Activated CD8-positive, alpha-beta memory T cell treated with anti-CD3 and anti-CD28 coated beads, Interleukin-2, amount 10 ng/mL, durations not matched to agents 7 days and 5 days (primary cell): ENCODE data around the gene SEZ6L2. TPM values are rescaled to one million over a fixed set of nuclear protein-coding genes. Genes with fewer than 3 reads are reported as not detected.
"Not testable (repeated sequence)": the region's sequence is repeated elsewhere in the genome, so short reads cannot be mapped to it uniquely, and the experiment has no call there.

Experiments used
- ATAC-seq: fragments of 150-1000 bp; cut with Tn5 transposase; one replicate; pipeline ENCODE4 v1.10.0; 2021; ENCODE audit warnings: moderate library complexity
- CTCF ChIA-PET: fragments of 350-600 bp; sonication (Branson Sonifier 250); formaldehyde crosslinking; loops from one replicate; lab custom pipeline; 2021; ENCODE audit warnings: antibody characterized with exemption; lab: Charles Lee
- DNase-seq: peaks from one replicate; pipeline ENCODE4 v3.0.0-alpha.2; 2020
- H3K27ac Mint-ChIP-seq: one replicate; pipeline ENCODE4 v1.8.0; 2021; ENCODE audit warnings: mild to moderate bottlenecking, mixed read lengths
- H3K27me3 Mint-ChIP-seq: one replicate; pipeline ENCODE4 v1.8.0; 2021; ENCODE audit warnings: mixed read lengths
- H3K36me3 Mint-ChIP-seq: one replicate; pipeline ENCODE4 v1.8.0; 2021; ENCODE audit warnings: mild to moderate bottlenecking, mixed read lengths
- H3K4me1 Mint-ChIP-seq: one replicate; pipeline ENCODE4 v1.8.0; 2021; ENCODE audit warnings: mixed read lengths
- H3K4me3 Mint-ChIP-seq: one replicate; pipeline ENCODE4 v1.8.0; 2021; ENCODE audit warnings: mild to moderate bottlenecking, moderate library complexity, mixed read lengths
- H3K9me3 Mint-ChIP-seq: one replicate; pipeline ENCODE4 v1.8.0; 2022; ENCODE audit warnings: low read depth, mixed read lengths
- total RNA-seq, 2 experiments: library from RNA; stranded (reverse); gene quantifications; one replicate each; pipeline ENCODE4 v1.2.3, GENCODE V29; 2021

SEZ6L2 gene
- total RNA-seq, 2 experiments from 2014 or later = 0.09 TPM; not detected in 1

- no peak overlapping the region for H3K27ac Mint-ChIP-seq
- no peak overlapping the region for H3K4me3 Mint-ChIP-seq
- ATAC-seq (no peak), DNase-seq (no peak)
- CTCF ChIA-PET = interaction anchor here (0.9 to 1.3 kb wide), 3 partner anchors 23 to 73 kb away, joined by 3 to 4 read pairs (median 3); no protein-coding TSS in a partner anchor
- peaks cover 22% of the 10 kb centered on the region for H3K36me3 Mint-ChIP-seq
- H3K9me3 Mint-ChIP-seq = no peaks in the 10 kb centered on the region
- peaks cover 19% of the 10 kb centered on the region for H3K4me1 Mint-ChIP-seq
- H3K27me3 Mint-ChIP-seq = no peaks in the 10 kb centered on the region
These were observed 21.7 kb upstream of the SEZ6L2 start for GRCh38 chr16:29921034-29921385.

GRCh38 chr16:29920288-29921033 is 21.1 kb upstream of the SEZ6L2 start:
- no peaks in the 10 kb centered on the region for H3K27me3 Mint-ChIP-seq
- CTCF ChIA-PET = interaction anchor here (0.9 to 1.3 kb wide), 3 partner anchors 24 to 72 kb away, joined by 3 to 4 read pairs (median 3); no protein-coding TSS in a partner anchor
- no peak for DNase-seq
- H3K4me1 Mint-ChIP-seq = peaks cover 19% of the 10 kb centered on the region
- H3K27ac Mint-ChIP-seq = no peak overlapping the region
- no peak for ATAC-seq
- H3K9me3 Mint-ChIP-seq = no peaks in the 10 kb centered on the region
- H3K4me3 Mint-ChIP-seq = no peak overlapping the region
- peaks cover 26% of the 10 kb centered on the region for H3K36me3 Mint-ChIP-seq

GRCh38 chr16:29916979-29917378 is 17.6 kb upstream of the SEZ6L2 start:
- H3K27ac Mint-ChIP-seq = no peak overlapping the region
- H3K9me3 Mint-ChIP-seq = no peaks in the 10 kb centered on the region
- ATAC-seq = no peak
- no peak for DNase-seq
- peaks cover 5% of the 10 kb centered on the region for H3K4me1 Mint-ChIP-seq
- H3K36me3 Mint-ChIP-seq = peaks cover 19% of the 10 kb centered on the region
- H3K4me3 Mint-ChIP-seq = no peak overlapping the region
- CTCF ChIA-PET = interaction anchor here (1.0 to 1.4 kb wide), 4 partner anchors 11 to 100 kb away, joined by 3 to 4 read pairs (median 3); no protein-coding TSS in a partner anchor
- no peaks in the 10 kb centered on the region for H3K27me3 Mint-ChIP-seq

GRCh38 chr16:29915590-29916247 is 16.4 kb upstream of the SEZ6L2 start:
- H3K36me3 Mint-ChIP-seq = peaks cover 17% of the 10 kb centered on the region
- peaks cover under 1% of the 10 kb centered on the region for H3K4me1 Mint-ChIP-seq
- no peak overlapping the region for H3K4me3 Mint-ChIP-seq
- H3K27me3 Mint-ChIP-seq = no peaks in the 10 kb centered on the region
- no peak for DNase-seq
- no peaks in the 10 kb centered on the region for H3K9me3 Mint-ChIP-seq
- ATAC-seq = no peak
- peak overlapping the region; percentile 28 for H3K27ac Mint-ChIP-seq
- CTCF ChIA-PET = interaction anchor here (1.4 kb wide), 1 partner anchor 99 kb away, joined by 4 read pairs; no protein-coding TSS in a partner anchor

- CTCF ChIA-PET = interaction anchor here (1.3 kb wide), 1 partner anchor 48 kb away, joined by 3 read pairs; the partner anchor contains the start of gene TMEM219
- Mint-ChIP-seq H3K27ac (no peak overlapping the region), H3K36me3 (peaks cover 9% of the 10 kb centered on the region), H3K4me1 (no peaks in the 10 kb centered on the region), H3K9me3 (no peaks in the 10 kb centered on the region), H3K27me3 (no peaks in the 10 kb centered on the region), H3K4me3 (no peak overlapping the region)
- ATAC-seq = no peak
- no peak for DNase-seq
These were observed 14.2 kb upstream of the SEZ6L2 start for GRCh38 chr16:29913514-29913913.

GRCh38 chr16:29912087-29912486 is 12.7 kb upstream of the SEZ6L2 start:
- ATAC-seq (no peak), DNase-seq (no peak)
- Mint-ChIP-seq H3K27me3 (no peaks in the 10 kb centered on the region), H3K36me3 (peaks cover 8% of the 10 kb centered on the region), H3K27ac (no peak overlapping the region), H3K4me3 (no peak overlapping the region), H3K9me3 (no peaks in the 10 kb centered on the region), H3K4me1 (no peaks in the 10 kb centered on the region)
- CTCF ChIA-PET = interaction anchor here (0.8 kb wide), 1 partner anchor 13 kb away, joined by 3 read pairs; the partner anchor contains the start of gene SEZ6L2

GRCh38 chr16:29911676-29912010 is 12.3 kb upstream of the SEZ6L2 start:
- CTCF ChIA-PET = interaction anchor here (0.8 kb wide), 1 partner anchor 13 kb away, joined by 3 read pairs; the partner anchor contains the start of gene SEZ6L2
- ATAC-seq = no peak
- no peak overlapping the region for H3K4me3 Mint-ChIP-seq
- no peaks in the 10 kb centered on the region for H3K9me3 Mint-ChIP-seq
- H3K36me3 Mint-ChIP-seq = peaks cover 6% of the 10 kb centered on the region
- no peaks in the 10 kb centered on the region for H3K27me3 Mint-ChIP-seq
- no peaks in the 10 kb centered on the region for H3K4me1 Mint-ChIP-seq
- H3K27ac Mint-ChIP-seq = no peak overlapping the region
- DNase-seq = no peak

GRCh38 chr16:29910819-29911675 is 11.7 kb upstream of the SEZ6L2 start:
- Mint-ChIP-seq H3K27me3 (no peaks in the 10 kb centered on the region), H3K36me3 (peaks cover 6% of the 10 kb centered on the region), H3K9me3 (no peaks in the 10 kb centered on the region), H3K27ac (no peak overlapping the region), H3K4me1 (no peaks in the 10 kb centered on the region), H3K4me3 (no peak overlapping the region)
- CTCF ChIA-PET = interaction anchor here (0.8 kb wide), 1 partner anchor 12 kb away, joined by 3 read pairs; the partner anchor contains the start of gene SEZ6L2
- no peak for ATAC-seq
- no peak for DNase-seq

- H3K27ac Mint-ChIP-seq, H3K4me3 Mint-ChIP-seq, H3K36me3 Mint-ChIP-seq, DNase-seq, H3K27me3 Mint-ChIP-seq, H3K9me3 Mint-ChIP-seq, H3K4me1 Mint-ChIP-seq, CTCF ChIA-PET, ATAC-seq: not testable (repeated sequence)
These were observed 10.5 kb upstream of the SEZ6L2 start for GRCh38 chr16:29909851-29910250.

- Mint-ChIP-seq H3K36me3 (peaks cover 2% of the 10 kb centered on the region), H3K27me3 (no peaks in the 10 kb centered on the region), H3K9me3 (no peaks in the 10 kb centered on the region), H3K4me3 (no peak overlapping the region), H3K27ac (no peak overlapping the region), H3K4me1 (no peaks in the 10 kb centered on the region)
- CTCF ChIA-PET = interaction anchor here (0.8 to 1.4 kb wide), 2 partner anchors 50 to 61 kb away, joined by 3 to 4 read pairs; no protein-coding TSS in a partner anchor
- no peak for DNase-seq
- no peak for ATAC-seq
These were observed 10.0 kb upstream of the SEZ6L2 start for GRCh38 chr16:29909391-29909790.

- CTCF ChIA-PET = interaction anchor here (0.8 to 1.4 kb wide), 2 partner anchors 51 to 61 kb away, joined by 3 to 4 read pairs; no protein-coding TSS in a partner anchor
- H3K36me3 Mint-ChIP-seq = peaks cover 2% of the 10 kb centered on the region
- DNase-seq = no peak
These were observed 9.4 kb upstream of the SEZ6L2 start for GRCh38 chr16:29908719-29909220.

GRCh38 chr16:29907973-29908372 is 8.6 kb upstream of the SEZ6L2 start:
- no peak for DNase-seq
- Mint-ChIP-seq H3K9me3 (no peaks in the 10 kb centered on the region), H3K27ac (no peak overlapping the region), H3K36me3 (peaks cover 2% of the 10 kb centered on the region), H3K4me3 (no peak overlapping the region), H3K4me1 (peaks cover 5% of the 10 kb centered on the region), H3K27me3 (no peaks in the 10 kb centered on the region)
- ATAC-seq = no peak
- CTCF ChIA-PET = interaction anchor here (1.4 kb wide), 1 partner anchor 60 kb away, joined by 4 read pairs; no protein-coding TSS in a partner anchor

More at GRCh38 chr16:29908719-29909220, 9.4 kb upstream of the SEZ6L2 start:
- H3K9me3 Mint-ChIP-seq = no peaks in the 10 kb centered on the region
- ATAC-seq = no peak
- H3K27ac Mint-ChIP-seq = no peak overlapping the region
- peaks cover under 1% of the 10 kb centered on the region for H3K4me1 Mint-ChIP-seq
- H3K27me3 Mint-ChIP-seq = no peaks in the 10 kb centered on the region
- no peak overlapping the region for H3K4me3 Mint-ChIP-seq
